A673 (cell line): Measurements from ENCODE around the gene TMEM61. TPM values are rescaled to one million over a fixed set of nuclear protein-coding genes. Genes with fewer than 3 reads are reported as not detected.

Experiments used
- BruUV-seq: library from RNA; stranded (reverse); fragments of 400-500 nt; replicated peaks from 2 replicates; lab custom pipeline; 2021; lab: Mats Ljungman, UMichigan
- CTCF ChIA-PET: fragments of 300-600 bp; sonication (Branson Sonifier 250); formaldehyde crosslinking; loops from one replicate; lab custom pipeline; 2022; ENCODE audit warnings: antibody characterized with exemption; lab: Charles Lee
- POLR2A ChIA-PET: fragments of 300-600 bp; sonication (Branson Sonifier 250); formaldehyde crosslinking; loops from one replicate; lab custom pipeline; 2022; ENCODE audit warnings: antibody characterized with exemption; ENCODE audit not compliant: low non-redundant PET; lab: Charles Lee
- DNase-seq: peaks from one replicate; pipeline ENCODE4 v3.0.0-alpha.2; 2015; ENCODE audit warnings: low spot score
- H3K27ac ChIP-seq: fragments of 200-600 bp; sonication (generic); 2 replicates; pipeline ENCODE4 v1.5.1; 2016; ENCODE audit warnings: mixed run types, low read depth, mild to moderate bottlenecking, mixed read lengths, antibody characterized with exemption, low read length; ENCODE audit not compliant: poor library complexity, severe bottlenecking
- H3K27me3 ChIP-seq: fragments of 200-600 bp; sonication (generic); replicated peaks from 2 replicates; pipeline ENCODE4 v1.6.1; 2017; ENCODE audit warnings: mixed run types, low read depth, mild to moderate bottlenecking, mixed read lengths, antibody characterized with exemption, low read length; ENCODE audit not compliant: insufficient read depth, poor library complexity
- H3K36me3 ChIP-seq: fragments of 200-600 bp; sonication (generic); 2 replicates; pipeline ENCODE4 v1.6.1; 2016; ENCODE audit warnings: mixed run types, mild to moderate bottlenecking, mixed read lengths, antibody characterized with exemption, low read length; ENCODE audit not compliant: insufficient read depth, poor library complexity, severe bottlenecking
- H3K4me1 ChIP-seq: fragments of 200-600 bp; sonication (generic); 2 replicates; pipeline ENCODE4 v1.6.1; 2017; ENCODE audit warnings: mixed run types, mild to moderate bottlenecking, mixed read lengths, antibody characterized with exemption, low read length; ENCODE audit not compliant: insufficient read depth, poor library complexity, severe bottlenecking
- H3K4me3 ChIP-seq: fragments of 200-600 bp; sonication (generic); 2 replicates; pipeline ENCODE4 v1.5.1; 2016; ENCODE audit warnings: low read depth, mixed run types, mild to moderate bottlenecking, mixed read lengths, low read length; ENCODE audit not compliant: poor library complexity, severe bottlenecking
- H3K9me3 ChIP-seq: fragments of 200-600 bp; sonication (generic); 2 replicates; pipeline ENCODE4 v1.6.1; 2016; ENCODE audit warnings: mixed run types, low read depth, mild to moderate bottlenecking, mixed read lengths, antibody characterized with exemption, low read length; ENCODE audit not compliant: poor library complexity, severe bottlenecking
- CTCF ChIP-seq: fragments of 300-800, 200-600 bp; sonication (generic); conservative IDR thresholded peaks from 2 replicates; pipeline ENCODE4 v1.5.1; 2017; ENCODE audit warnings: low read depth, mild to moderate bottlenecking, antibody characterized with exemption, low read length, moderate library complexity, mixed read lengths
- EZH2 ChIP-seq: fragments of 200-600 bp; sonication (generic); IDR thresholded peaks from 2 replicates; pipeline ENCODE4 v1.6.1; 2017; ENCODE audit warnings: borderline replicate concordance, low read depth, mild to moderate bottlenecking, mixed read lengths, antibody characterized with exemption, low read length; ENCODE audit not compliant: poor library complexity, severe bottlenecking
- intact Hi-C: fragments of 100-400 bp; cut with micrococcal nuclease; formaldehyde crosslinking; loops from one replicate; pipeline ENCODE4 v1.10.0; 2022; ENCODE audit not compliant: unreplicated experiment
- total RNA-seq: library from RNA; stranded (reverse); gene quantifications from 2 replicates; pipeline ENCODE4 v1.2.3, GENCODE V29; 2021

The TMEM61 gene
- total RNA-seq, 1 experiment from 2014 or later: not detected

GRCh38 chr1:54987427-54987826 lies 7.0 kb downstream of the TMEM61 start:
- ChIA-PET CTCF (no interaction called here), POLR2A (no interaction called here)
- Histone ChIP-seq H3K27ac (no peak overlapping the region), H3K4me1 (no peaks in the 10 kb centered on the region), H3K27me3 (no peaks in the 10 kb centered on the region), H3K9me3 (no peaks in the 10 kb centered on the region), H3K36me3 (no peaks in the 10 kb centered on the region), H3K4me3 (no peak overlapping the region)
- BruUV-seq: no TSS peak
- intact Hi-C loops: no loop called here
- TF ChIP-seq CTCF (no peak), EZH2 (no peak)
- DNase-seq: no peak

- Histone ChIP-seq H3K9me3 (no peaks in the 10 kb centered on the region), H3K4me1 (no peaks in the 10 kb centered on the region), H3K36me3 (no peaks in the 10 kb centered on the region), H3K27me3 (no peaks in the 10 kb centered on the region), H3K27ac (no peak overlapping the region), H3K4me3 (no peak overlapping the region)
- BruUV-seq: no TSS peak
- DNase-seq: no peak
- ChIA-PET POLR2A (no interaction called here), CTCF (no interaction called here)
- TF ChIP-seq CTCF: no peak
- no peak for TF ChIP-seq EZH2
- intact Hi-C loops: no loop called here
Observed at GRCh38 chr1:54987919-54988705, 7.7 kb downstream of the TMEM61 start.

GRCh38 chr1:54988975-54989374 lies 8.5 kb downstream of the TMEM61 start:
- TF ChIP-seq CTCF (no peak), EZH2 (no peak)
- intact Hi-C loops: no loop called here
- no peaks in the 10 kb centered on the region for H3K4me1 ChIP-seq
- H3K36me3 ChIP-seq: no peaks in the 10 kb centered on the region
- ChIA-PET CTCF (no interaction called here), POLR2A (interaction anchor here (0.5 kb wide), 1 partner anchor 101 kb away, joined by 3 read pairs; no protein-coding TSS in a partner anchor)
- H3K27me3 ChIP-seq: no peaks in the 10 kb centered on the region
- BruUV-seq: no TSS peak
- no peak for DNase-seq
- H3K9me3 ChIP-seq: no peaks in the 10 kb centered on the region
- H3K27ac ChIP-seq: no peak overlapping the region
- H3K4me3 ChIP-seq: no peak overlapping the region
